ENCODE results near the gene STAT3.

The STAT3 gene

GRCh38 chr17:42414704-42415409 lies 26.6 kb upstream of the STAT3 start:
- H3K4me3 ChIP-seq (ENCODE audit: control insufficient read depth, low read depth, low read length) = no peak overlapping the region
- TF ChIP-seq, protein P1, sequence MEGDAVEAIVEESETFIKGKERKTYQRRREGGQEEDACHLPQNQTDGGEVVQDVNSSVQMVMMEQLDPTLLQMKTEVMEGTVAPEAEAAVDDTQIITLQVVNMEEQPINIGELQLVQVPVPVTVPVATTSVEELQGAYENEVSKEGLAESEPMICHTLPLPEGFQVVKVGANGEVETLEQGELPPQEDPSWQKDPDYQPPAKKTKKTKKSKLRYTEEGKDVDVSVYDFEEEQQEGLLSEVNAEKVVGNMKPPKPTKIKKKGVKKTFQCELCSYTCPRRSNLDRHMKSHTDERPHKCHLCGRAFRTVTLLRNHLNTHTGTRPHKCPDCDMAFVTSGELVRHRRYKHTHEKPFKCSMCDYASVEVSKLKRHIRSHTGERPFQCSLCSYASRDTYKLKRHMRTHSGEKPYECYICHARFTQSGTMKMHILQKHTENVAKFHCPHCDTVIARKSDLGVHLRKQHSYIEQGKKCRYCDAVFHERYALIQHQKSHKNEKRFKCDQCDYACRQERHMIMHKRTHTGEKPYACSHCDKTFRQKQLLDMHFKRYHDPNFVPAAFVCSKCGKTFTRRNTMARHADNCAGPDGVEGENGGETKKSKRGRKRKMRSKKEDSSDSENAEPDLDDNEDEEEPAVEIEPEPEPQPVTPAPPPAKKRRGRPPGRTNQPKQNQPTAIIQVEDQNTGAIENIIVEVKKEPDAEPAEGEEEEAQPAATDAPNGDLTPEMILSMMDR (IDR thresholded peaks at IDR 0.05; ENCODE audit: control insufficient read depth, insufficient read depth, low read depth, low read length, missing control alignments) = no peak
- no peak for DNase-seq (ENCODE audit: low read depth)

DNA sequence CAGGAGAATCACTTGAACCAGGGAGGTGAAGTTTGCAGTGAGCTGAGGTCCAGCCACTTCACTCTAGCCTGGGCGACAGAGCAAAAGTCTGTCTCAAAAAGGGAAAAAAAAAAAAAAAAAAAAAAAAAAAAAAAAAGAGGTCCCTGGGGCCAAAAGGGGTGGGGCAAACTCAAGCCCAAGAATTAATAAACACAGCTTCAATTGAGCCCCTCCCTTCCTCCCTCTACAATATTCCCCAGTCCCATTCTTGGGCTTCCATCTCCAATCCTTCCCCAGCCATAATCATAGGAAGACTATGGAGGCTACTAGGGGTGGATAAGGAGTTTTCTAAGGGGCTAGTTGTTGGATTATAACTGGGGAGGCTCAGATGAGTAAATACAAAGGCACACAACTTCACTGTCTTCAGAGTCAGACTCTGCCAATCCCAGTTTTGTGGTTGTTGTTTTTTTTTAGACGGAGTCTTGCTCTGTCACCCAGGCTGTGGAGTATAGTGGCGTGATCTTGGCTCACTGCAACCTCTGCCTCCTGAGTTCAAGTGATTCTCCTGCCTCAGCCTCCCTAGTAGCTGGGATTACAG lies 25.3 kb upstream of the STAT3 start:
- no peak overlapping the region for H3K4me3 ChIP-seq (ENCODE audit: control insufficient read depth, low read depth, low read length)
- TF ChIP-seq, protein P1 (IDR thresholded peaks at IDR 0.05; ENCODE audit: control insufficient read depth, insufficient read depth, low read depth, low read length, missing control alignments) = no peak
- no peak for DNase-seq (ENCODE audit: low read depth)

DNA sequence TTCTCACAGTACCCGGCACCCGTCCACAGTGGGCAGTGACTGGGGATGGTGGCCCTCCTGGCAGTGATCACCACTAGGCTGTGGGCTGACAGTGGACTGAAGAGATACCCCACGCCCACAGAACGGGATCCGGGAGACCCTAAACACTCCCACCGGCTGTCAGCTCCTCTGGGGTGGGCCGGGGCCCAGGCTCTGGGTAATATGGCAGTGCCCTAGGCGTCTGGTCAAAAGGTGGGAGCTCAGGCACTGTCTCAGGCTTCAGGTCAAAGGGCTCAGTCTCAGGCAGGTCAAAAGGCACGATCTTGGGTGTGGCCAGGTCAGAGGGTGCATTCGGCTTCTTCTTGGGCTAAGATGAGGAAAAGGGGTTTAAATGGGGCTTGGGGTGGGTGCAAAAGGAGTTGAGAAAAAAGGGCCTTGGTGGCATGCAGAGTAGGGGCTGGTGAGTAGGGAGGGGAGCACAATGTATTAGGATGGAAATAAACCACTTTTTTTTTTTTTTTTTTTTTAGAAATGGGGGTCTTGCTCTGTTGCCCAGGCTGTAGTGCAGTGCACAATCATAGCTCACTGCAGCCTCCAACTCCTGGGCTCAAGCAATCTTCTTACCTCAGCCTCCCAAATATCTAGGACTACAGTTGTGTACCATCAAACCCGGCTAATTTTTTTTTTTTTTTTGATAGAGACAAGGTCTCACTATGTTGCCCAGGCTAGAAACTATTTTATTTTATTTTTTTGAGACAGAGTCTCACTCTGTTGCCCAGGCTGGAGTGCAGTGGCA lies 23.9 kb upstream of the STAT3 start:
- H3K4me3 ChIP-seq (ENCODE audit: control insufficient read depth, low read depth, low read length) = no peak overlapping the region
- DNase-seq (ENCODE audit: low read depth) = no peak
- TF ChIP-seq, protein P1 (IDR thresholded peaks at IDR 0.05; ENCODE audit: control insufficient read depth, insufficient read depth, low read depth, low read length, missing control alignments) = no peak

- TF ChIP-seq, protein P1 (IDR thresholded peaks at IDR 0.05; ENCODE audit: control insufficient read depth, insufficient read depth, low read depth, low read length, missing control alignments) = no peak
- H3K4me3 ChIP-seq (ENCODE audit: control insufficient read depth, low read depth, low read length) = no peak overlapping the region
- no peak for DNase-seq (ENCODE audit: low read depth)
These were observed 23.1 kb upstream of the STAT3 start for GRCh38 chr17:42411361-42411760.

GRCh38 chr17:42410319-42410685 lies 22.1 kb upstream of the STAT3 start:
- no peak for DNase-seq (ENCODE audit: low read depth)
- TF ChIP-seq, protein P1 (IDR thresholded peaks at IDR 0.05; ENCODE audit: control insufficient read depth, insufficient read depth, low read depth, low read length, missing control alignments) = no peak
- H3K4me3 ChIP-seq (ENCODE audit: control insufficient read depth, low read depth, low read length) = no peak overlapping the region

GRCh38 chr17:42409523-42410318 lies 21.5 kb upstream of the STAT3 start:
- H3K4me3 ChIP-seq (ENCODE audit: control insufficient read depth, low read depth, low read length) = no peak overlapping the region
- peak; percentile 64 for DNase-seq (ENCODE audit: low read depth)
- TF ChIP-seq, protein P1 (IDR thresholded peaks at IDR 0.05; ENCODE audit: control insufficient read depth, insufficient read depth, low read depth, low read length, missing control alignments) = no peak

All from AG09309 (cell line).